Activated CD8-positive, alpha-beta memory T cell treated with anti-CD3 and anti-CD28 coated beads for 36 hours (primary cell): ENCODE results near the gene MT1E. TPM values are rescaled to one million over a fixed set of nuclear protein-coding genes. Genes with fewer than 3 reads are reported as not detected.
"Not testable (repeated sequence)": the region's sequence is repeated elsewhere in the genome, so short reads cannot be mapped to it uniquely, and the experiment has no call there.

ENCODE experiments used
- CTCF ChIA-PET: fragments of 350-600 bp; sonication (Branson Sonifier 250); formaldehyde crosslinking; loops from one replicate; lab custom pipeline; 2021; ENCODE audit warnings: antibody characterized with exemption; lab: Charles Lee
- POLR2A ChIA-PET: fragments of 350-600 bp; sonication (Branson Sonifier 250); formaldehyde crosslinking; loops from one replicate; lab custom pipeline; 2021; ENCODE audit warnings: antibody characterized with exemption; lab: Charles Lee
- total RNA-seq, 2 experiments: library from RNA; stranded (reverse); gene quantifications; one replicate each; pipeline ENCODE4 v1.2.3, GENCODE V29; 2021

Gene MT1E
- total RNA-seq = 10 to 100 TPM; 45.0 to 49.7 TPM

DNA sequence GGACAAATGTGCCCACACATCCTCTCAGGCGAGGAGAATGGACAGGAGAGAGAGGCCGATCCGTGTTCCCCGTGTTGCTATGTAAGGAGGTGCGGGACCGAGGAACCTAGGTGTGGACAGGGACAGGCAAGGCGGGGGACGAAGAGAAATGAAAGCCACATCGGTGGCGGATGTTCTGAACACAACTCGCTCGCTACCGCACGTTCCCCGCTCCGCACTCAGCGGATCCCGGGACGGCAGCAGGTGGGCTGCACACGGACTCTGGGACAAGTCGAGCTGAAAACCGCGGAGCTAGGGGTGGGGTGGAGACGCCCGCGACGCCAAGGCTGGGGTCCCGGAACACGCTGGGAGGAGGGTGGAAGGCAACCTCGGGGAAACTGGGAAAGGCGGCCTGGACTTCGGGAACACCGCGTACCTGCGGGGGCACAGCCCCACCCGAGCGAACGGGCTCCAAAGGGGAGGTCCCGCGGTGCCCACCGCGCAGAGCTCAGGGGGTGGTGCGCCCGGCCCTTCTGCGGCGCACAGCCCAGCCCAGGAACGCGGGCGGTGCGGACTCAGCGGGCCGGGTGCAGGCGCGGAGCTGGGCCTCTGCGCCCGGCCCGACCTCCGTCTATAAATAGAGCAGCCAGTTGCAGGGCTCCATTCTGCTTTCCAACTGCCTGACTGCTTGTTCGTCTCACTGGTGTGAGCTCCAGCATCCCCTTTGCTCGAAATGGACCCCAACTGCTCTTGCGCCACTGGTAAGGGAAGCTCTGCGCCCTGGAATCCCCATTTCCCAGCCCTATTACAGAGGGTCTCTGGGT is at the start of gene MT1E:
Gene MT1E, plus strand, starts transcription at position 642 of the 803 bp plus-strand sequence. Its CDS starts 71 bp downstream, at position 713.
- POLR2A ChIA-PET = interaction anchor here (1.3 kb wide), 1 partner anchor 16 kb away, joined by 8 read pairs; the partner anchor contains the start of gene MT2A
- CTCF ChIA-PET = interaction anchor here (1.0 kb wide), 2 partner anchors 12 to 18 kb away, joined by 3 to 4 read pairs; no protein-coding TSS in a partner anchor

DNA sequence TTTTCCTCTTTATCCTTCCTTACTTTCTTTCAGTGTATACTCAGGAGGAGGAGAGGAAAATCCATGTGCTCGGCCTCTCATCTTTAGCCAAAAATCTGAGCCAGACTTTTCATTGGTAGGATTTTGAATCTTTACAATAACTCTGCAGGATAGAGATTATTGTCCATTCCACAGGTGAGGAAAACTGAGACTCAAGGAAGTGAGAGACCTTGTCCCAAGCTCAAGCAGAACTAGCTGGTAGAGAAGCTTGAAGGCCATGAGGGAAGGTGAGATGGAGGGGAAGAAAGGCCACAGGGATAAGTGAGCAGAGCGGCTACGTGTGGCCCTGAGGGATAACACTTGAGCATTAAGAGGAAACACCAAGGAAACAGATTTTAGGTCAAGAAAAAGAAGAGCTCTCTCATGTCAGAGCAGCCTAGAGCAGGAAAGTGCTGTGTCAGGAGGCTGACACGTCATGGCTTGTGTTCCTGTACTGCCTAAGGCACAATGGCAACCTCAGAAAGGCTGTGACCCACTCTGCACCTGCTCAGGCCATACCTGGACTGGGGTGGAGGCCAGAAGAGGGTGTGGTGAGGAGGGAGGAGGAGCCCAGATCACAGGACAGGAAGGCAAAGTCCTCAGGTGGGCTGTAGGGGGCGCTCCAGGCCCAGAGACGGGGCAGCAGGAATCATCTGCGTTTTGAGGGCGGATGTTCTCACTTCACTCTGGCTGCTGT is 48.8 kb upstream of the MT1E start:
- POLR2A ChIA-PET = no interaction called here
- CTCF ChIA-PET = interaction anchor here (0.6 to 3.4 kb wide), 18 partner anchors 8 to 239 kb away, joined by 3 to 48 read pairs (median 6); partner anchors contain the start of genes MT1A, MT2A and MT3

DNA sequence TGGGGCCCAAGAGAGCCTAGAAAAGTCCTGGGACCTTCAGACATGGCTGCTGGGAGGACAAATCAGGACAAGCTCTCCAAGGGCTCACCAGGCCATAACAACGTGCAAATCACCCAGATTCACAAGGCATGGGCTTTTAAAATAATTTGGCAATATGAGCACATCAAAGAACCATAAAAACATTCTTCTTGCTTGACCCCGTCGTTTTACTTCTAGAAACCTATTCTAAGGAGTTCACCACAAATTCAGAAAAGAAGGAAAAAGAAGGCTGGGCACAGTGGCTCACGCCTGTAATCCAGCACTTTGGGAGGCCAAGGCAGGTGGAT is 48.3 kb upstream of the MT1E start:
- CTCF ChIA-PET = interaction anchor here (0.5 to 3.4 kb wide), 16 partner anchors 8 to 125 kb away, joined by 3 to 48 read pairs (median 6); partner anchors contain the start of genes MT1A, MT2A and MT3
- POLR2A ChIA-PET = no interaction called here

DNA sequence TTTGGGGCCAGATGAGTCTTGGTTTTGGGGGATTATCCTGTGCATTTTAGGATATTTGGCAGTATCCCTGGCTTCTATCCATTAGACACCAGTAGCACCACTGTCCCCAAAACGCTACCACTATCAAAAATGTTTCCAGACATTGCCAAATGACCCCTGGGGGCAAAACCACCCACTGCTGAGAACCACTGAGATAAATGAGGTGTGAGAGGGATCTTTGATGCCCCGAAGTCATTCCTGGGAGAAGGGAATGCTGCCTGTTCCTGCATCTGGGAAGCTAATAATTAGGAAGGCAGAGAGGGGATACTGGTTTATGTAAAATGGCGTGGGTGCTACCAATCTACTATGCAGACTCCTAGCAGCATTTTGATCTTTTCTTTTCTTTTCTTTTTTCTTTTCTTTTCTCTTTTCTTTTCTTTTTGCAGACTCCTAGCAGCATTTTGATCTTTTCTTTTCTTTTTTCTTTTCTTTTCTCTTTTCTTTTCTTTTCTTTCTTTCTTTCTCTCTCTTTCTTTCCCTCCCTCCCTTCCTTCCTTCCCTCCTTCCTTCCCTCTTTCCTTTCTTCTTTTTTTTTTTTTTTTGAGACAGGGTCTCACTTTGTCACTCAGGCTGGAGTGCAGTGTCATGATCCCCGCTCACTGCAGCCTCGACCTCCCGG is 45.1 kb upstream of the MT1E start:
- ChIA-PET POLR2A (no interaction called here), CTCF (interaction anchor here (1.6 kb wide), 1 partner anchor 121 kb away, joined by 5 read pairs; no protein-coding TSS in a partner anchor)

DNA sequence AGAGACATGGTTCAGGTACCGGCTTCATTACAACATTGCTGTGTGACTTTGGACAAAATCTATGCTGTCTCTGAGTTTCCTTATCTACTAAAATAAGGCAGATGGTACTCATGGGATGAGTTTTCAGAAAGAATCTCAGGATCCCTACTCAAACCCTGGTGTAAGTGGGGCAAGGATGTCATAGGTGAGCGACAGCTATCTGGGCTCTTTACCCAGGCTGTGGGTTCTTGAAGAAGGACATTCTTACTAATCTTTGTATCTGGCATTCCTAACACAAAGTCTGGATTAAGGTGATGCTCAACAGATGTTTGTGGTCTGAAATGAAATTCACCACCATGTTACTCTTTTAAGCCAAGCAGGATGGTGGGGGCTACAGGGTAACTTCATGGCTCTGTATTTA is 42.7 kb upstream of the MT1E start:
- CTCF ChIA-PET = interaction anchor here (1.0 kb wide), 1 partner anchor 119 kb away, joined by 4 read pairs; no protein-coding TSS in a partner anchor
- POLR2A ChIA-PET = not testable (repeated sequence)

DNA sequence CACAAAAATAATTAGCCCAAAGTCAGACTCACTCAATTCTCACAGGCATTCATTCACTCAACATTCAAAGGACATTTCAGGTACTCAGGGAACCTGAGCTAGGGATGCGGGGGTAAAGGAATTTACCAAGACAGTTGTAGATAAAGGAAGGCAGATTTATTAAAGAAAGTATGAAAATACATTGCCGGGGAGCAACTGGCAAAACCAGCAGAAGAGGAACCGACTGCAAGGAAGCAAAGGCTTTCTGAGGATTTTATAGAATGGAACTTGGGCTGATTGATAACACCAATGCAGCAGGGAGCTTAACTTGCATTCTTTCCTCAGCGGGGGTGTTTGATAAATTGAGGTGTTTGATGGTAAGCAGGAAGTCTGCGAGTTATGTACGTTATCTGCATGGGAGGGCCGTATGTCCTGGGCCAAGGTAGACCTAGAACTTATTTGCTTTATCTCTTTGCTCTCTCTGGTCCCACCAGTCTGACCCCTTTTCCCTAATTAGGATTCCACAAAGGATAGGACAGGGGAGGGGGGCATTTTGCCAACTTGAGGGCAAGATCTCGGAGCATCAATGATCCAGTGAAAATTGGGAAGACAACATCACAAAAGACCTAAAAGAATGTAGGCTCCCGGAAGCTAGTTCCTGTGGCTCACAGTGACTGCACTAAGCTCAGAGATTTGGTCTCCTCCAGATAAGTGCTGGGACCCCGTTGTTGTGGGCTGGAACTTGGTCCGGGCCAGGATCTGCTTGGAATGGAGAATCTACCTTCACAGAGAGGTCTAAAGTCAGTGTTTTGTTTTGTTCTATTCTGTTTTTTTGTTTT is 42.0 kb upstream of the MT1E start:
- POLR2A ChIA-PET = no interaction called here
- CTCF ChIA-PET = no interaction called here

DNA sequence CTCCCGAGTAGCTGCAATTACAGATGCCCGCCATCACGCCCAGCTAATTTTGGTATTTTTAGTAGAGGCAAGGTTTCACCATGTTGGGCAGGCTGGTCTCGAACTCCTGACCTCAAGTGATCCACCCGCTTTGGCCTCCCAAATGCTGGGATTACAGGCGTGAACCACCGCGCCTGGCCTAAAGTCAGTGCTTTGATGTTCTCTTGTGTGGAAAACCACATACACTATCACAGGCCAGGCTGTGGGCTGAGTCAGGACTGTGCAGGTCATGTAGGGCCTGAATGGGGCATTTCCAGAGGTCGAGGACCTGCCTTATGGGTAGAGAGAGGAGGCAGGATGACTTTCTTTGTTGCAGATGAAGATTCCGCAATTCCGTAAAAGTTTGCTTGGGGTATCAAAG is 41.3 kb upstream of the MT1E start:
- POLR2A ChIA-PET = no interaction called here
- CTCF ChIA-PET = interaction anchor here (1.0 to 1.4 kb wide), 2 partner anchors 19 to 118 kb away, joined by 3 read pairs; no protein-coding TSS in a partner anchor

DNA sequence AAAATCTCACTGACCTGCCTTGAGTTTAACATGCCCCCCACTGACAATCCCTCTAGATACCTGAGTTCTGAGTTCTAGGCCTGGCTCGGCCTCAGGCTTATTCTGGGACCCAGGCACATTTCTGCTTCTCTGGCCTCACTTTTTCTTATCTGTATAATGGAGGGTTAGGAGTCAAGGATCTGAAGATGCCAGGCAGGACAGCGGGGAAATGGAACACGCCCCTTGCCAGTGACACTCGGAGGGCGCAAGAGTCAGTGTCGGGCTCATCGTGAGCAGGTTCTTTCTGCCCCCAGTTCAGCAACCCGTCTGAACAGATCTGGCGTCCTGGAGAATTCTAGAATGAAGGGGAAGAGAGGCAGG is 36.8 kb upstream of the MT1E start:
- ChIA-PET CTCF (interaction anchor here (2.2 kb wide), 1 partner anchor 12 kb away, joined by 13 read pairs; no protein-coding TSS in a partner anchor), POLR2A (no interaction called here)

DNA sequence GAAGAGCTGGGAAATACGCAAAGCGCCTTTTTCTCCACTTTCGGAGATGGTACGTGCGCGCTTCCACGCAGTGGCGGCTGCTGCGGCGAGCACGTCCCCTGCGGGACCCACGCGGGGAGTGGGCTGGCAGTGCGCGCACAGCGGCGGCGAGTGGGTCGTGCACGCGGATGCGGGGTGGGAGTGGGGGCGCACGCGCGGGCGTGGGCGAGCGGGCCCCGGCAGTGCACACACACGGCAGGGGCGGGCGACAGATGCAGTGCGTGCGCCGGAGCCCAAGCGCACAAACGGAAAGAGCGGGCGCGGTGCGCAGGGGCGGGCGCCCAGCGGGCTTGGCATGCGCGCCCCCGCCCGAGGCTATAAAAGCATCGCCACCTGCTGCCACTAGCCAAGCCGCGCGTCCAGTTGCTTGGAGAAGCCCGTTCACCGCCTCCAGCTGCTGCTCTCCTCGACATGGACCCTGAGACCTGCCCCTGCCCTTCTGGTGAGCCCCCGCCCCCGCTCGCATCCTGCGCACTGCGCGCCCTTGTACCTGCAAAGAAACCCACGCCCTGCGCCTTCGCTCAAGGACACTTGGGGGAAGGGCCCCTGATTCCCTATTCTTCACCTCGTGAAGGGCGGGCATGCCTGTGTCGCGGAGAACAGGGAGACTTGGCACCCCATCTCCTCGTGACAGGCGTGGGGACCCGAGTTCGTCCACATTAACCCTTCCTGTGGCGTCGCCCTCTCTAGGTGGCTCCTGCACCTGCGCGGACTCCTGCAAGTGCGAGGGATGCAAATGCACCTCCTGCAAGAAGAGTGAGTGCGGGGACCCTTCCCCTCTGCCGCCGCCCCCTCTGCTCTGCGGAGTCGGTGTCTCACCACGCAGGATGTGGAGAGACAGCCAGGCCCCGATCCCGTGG is 36.2 kb upstream of the MT1E start, which contains the start of gene MT3:
Gene MT3, plus strand, starts transcription at position 388 of the 899 bp plus-strand sequence. Its CDS starts 63 bp downstream, at position 451.
- CTCF ChIA-PET = interaction anchor here (2.2 kb wide), 1 partner anchor 12 kb away, joined by 13 read pairs; no protein-coding TSS in a partner anchor
- POLR2A ChIA-PET = no interaction called here

DNA sequence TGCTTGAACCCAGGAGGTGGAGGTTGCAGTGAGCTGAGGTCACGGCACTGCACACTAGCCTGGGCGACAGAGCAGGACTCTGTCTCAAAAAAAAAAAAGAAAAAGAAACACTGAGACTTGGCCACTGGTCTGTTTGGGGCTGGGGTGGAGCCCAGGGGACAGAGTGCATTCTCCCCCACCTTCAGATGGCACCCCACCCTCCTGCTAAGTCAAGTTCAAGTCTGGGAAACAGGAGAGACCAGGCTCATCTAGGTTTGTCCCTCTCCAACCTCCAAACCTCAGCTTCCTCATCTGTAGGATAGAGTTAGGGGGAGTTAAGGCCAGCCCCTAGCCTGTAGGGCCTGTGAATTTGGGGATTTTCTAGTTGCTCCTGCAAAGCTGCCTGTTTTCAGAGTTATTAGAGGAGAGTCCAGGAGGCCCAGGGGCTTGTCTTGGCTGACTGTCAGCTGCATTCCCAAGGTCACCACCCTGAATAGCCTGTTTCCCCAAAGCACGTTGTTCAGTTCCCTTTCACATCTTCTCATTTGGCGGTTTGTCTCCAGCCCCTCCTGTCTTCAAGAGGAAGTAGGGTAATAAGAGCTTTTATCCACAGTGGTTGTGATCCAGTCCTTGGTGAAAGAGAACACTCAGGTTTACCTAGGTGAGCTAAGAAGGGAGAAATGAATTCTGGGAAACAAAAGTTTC is 34.1 kb upstream of the MT1E start:
- POLR2A ChIA-PET = no interaction called here

DNA sequence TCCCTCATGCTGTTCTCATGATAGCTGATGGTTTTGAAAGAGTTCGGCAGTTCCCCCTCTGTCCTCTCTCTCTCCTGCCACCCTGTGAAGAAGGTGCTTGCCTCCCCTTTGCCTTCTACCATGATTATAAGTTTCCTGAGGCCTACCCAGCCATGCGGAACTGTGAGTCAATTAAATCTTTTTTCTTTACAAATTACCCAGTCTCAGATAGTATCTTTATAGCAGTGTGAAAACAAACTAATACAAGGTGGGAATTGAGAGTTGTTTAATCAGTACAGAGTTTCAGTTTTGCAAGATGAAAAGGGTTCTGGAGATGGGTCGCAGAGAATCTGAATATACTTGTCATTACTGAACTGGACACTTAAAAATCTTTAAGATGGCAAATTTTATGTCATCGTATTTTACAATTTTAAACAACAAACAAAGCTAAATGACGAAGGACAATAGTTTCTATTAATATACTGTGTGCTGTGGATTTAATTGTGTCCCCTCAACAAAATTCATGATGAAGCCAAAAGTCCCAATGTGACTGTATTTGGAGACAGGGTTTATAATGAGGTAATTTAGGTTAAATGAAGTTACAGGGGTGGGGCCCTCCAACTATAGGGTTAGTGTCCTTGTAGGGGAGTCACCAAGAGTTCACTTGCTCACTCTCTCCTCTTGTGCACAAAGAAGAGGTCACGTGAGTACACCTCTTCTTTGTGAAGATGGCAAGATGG is 31.8 kb upstream of the MT1E start:
- CTCF ChIA-PET = no interaction called here

More for the DNA sequence above, 34.1 kb upstream of the MT1E start:
- CTCF ChIA-PET = interaction anchor here (1.1 to 1.2 kb wide), 3 partner anchors 9 to 22 kb away, joined by 3 read pairs; no protein-coding TSS in a partner anchor

DNA sequence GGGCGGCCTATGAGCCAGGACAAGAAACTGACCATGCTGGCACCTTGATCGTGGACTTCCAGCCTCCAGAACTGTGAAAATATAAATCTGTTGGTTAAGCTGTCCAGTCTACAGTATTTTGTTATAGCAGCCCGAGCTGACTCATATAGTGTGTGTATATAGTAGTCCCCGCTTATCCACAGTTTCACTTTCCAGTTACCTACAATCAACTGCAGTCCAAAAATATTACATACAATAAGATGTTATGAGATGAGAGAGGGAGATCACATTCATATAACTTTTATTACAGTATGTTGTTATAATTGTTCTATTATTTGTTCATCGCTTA is 31.3 kb upstream of the MT1E start:
- POLR2A ChIA-PET = interaction anchor here (0.5 kb wide), 1 partner anchor 82 kb away, joined by 5 read pairs; no protein-coding TSS in a partner anchor
- CTCF ChIA-PET = no interaction called here

More for the DNA sequence above, 31.8 kb upstream of the MT1E start:
- POLR2A ChIA-PET = interaction anchor here (0.5 kb wide), 1 partner anchor 83 kb away, joined by 5 read pairs; no protein-coding TSS in a partner anchor

DNA sequence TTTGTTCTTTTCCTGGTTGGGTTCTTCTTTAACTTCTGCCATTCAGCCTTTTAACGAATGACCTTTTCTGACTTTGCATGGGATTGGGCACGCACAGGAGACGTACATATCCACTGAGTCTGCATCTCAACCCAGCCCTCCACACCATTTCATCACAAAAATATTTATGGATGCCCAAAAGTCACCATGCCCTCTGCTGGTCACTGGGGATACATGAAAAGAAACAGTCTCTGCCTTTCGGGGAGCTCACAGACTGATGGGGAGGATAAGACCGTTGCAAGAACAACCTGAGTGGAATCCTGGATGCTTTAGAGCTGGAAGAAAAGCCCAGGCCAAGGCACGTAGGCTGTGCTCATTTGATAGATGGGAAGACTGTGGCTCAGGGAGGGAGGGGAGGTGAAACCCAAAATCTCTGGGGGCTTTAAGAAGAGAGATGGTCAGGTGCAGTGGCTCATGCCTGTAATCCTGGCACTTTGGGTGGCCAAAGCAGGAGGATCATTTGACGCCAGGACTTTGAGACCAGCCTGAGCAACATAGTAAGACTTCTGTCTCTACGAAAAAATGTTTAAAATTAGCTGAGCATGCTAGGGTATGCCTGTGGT is 25.1 kb upstream of the MT1E start:
- CTCF ChIA-PET = interaction anchor here (0.9 to 2.2 kb wide), 8 partner anchors 9 to 101 kb away, joined by 3 to 11 read pairs (median 4); partner anchors contain the start of gene MT1A
- POLR2A ChIA-PET = no interaction called here

DNA sequence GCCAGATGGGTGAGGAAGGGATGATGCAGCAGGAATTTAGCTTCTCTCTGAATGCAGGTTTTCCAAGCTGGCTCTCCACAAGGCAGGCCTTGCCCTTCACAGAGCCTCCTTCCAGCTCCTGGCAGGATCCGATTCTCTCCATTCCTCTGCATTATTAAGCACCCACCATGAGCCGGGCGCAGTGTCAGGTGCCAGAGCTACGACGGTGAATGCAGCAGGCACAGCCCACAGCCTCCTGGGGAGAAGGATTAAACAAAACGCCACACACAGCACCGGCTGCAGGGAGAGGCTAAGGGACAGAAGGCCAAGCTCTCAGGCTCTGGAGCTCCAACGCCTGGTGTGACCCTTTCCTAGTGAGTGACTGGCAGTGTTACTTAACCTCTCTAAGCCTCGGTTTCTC is 24.3 kb upstream of the MT1E start:
- CTCF ChIA-PET = interaction anchor here (0.9 to 2.2 kb wide), 6 partner anchors 8 to 100 kb away, joined by 3 to 11 read pairs (median 6); partner anchors contain the start of gene MT1A
- POLR2A ChIA-PET = no interaction called here

DNA sequence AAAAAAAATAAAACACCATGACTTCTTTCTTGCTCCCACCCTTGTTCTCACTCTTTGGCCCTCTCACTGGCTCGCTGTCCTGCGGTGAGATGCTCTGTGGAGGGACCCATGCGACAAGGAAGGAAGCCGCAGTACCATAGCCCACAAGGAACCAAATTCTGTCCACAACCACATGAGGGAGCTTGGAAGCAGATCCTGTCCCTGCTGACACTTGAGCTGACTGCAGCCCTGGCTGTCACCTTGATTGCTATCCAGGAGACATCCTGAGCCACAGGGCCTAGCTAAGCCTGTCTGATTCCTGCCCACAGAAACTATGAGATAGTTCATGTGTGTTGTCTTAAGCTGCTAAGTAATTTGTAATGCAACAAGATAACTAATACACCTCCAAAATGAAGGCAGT is 22.0 kb upstream of the MT1E start:
- CTCF ChIA-PET = interaction anchor here (1.0 to 1.6 kb wide), 4 partner anchors 12 to 98 kb away, joined by 3 to 6 read pairs (median 3); no protein-coding TSS in a partner anchor

More for the DNA sequence above, 22.0 kb upstream of the MT1E start:
- POLR2A ChIA-PET = no interaction called here
